Mononuclear cell (primary cell): ENCODE results near the gene TLR7. TPM values are rescaled to one million over a fixed set of nuclear protein-coding genes. Genes with fewer than 3 reads are reported as not detected.

Source experiments
- H3K27me3 ChIP-seq: 2 replicates; pipeline ENCODE4 v1.6.0; 2011; ENCODE audit warnings: low read length, control low read depth; ENCODE audit not compliant: insufficient read depth
- H3K4me1 ChIP-seq: 2 replicates; pipeline ENCODE4 v1.5.1; 2011; ENCODE audit warnings: mild to moderate bottlenecking, low read length, control low read depth; ENCODE audit not compliant: insufficient read depth
- H3K4me3 ChIP-seq: 2 replicates; pipeline ENCODE4 v1.5.1; 2011; ENCODE audit warnings: mild to moderate bottlenecking, low read length, moderate library complexity
- H3K9me3 ChIP-seq: 2 replicates; pipeline ENCODE4 v1.5.1; 2011; ENCODE audit warnings: low read depth, mild to moderate bottlenecking, control low read depth, low read length
- total RNA-seq: library from RNA; depleted of rRNA; stranded (reverse); fragments of >200 nt; gene quantifications from one replicate; pipeline ENCODE4 v1.2.3, GENCODE V29; 2012

TLR7 gene
- total RNA-seq, 1 donor, result 3.0 TPM

- peaks cover 38% of the 10 kb centered on the region for H3K4me1 ChIP-seq
- H3K9me3 ChIP-seq, result no peaks in the 10 kb centered on the region
- H3K4me3 ChIP-seq, result no peak overlapping the region
- no peaks in the 10 kb centered on the region for H3K27me3 ChIP-seq
Measured at GRCh38 chrX:12877386-12877785, 10.5 kb downstream of the TLR7 start.

- peaks cover 38% of the 10 kb centered on the region for H3K4me1 ChIP-seq
- no peaks in the 10 kb centered on the region for H3K9me3 ChIP-seq
- H3K4me3 ChIP-seq, result no peak overlapping the region
- no peaks in the 10 kb centered on the region for H3K27me3 ChIP-seq
Measured at GRCh38 chrX:12878536-12878935, 11.7 kb downstream of the TLR7 start.

DNA sequence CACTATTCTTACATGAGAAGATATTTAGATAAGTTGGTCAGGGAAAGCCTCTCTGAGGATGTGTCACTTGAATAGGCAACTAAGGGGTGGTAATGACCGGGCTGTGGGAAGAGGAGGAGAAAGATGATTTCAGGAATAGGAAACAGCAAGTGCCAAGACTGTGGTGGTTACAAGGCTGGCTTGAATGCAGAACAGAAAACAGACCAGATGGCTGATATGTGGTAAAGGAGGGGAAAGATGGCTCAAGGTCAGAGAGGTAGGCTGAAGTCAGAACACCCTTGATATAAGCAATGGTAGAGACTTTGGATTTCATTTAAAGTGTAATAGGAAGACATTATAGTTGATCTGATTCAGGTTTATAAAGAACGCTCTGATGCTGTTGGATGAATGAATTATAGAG lies 15.0 kb downstream of the TLR7 start:
- no peaks in the 10 kb centered on the region for H3K9me3 ChIP-seq
- peaks cover 26% of the 10 kb centered on the region for H3K4me1 ChIP-seq
- H3K4me3 ChIP-seq, result no peak overlapping the region
- no peaks in the 10 kb centered on the region for H3K27me3 ChIP-seq

GRCh38 chrX:12885508-12885907 lies 18.6 kb downstream of the TLR7 start:
- H3K4me1 ChIP-seq, result peaks cover 7% of the 10 kb centered on the region
- H3K4me3 ChIP-seq, result no peak overlapping the region

DNA sequence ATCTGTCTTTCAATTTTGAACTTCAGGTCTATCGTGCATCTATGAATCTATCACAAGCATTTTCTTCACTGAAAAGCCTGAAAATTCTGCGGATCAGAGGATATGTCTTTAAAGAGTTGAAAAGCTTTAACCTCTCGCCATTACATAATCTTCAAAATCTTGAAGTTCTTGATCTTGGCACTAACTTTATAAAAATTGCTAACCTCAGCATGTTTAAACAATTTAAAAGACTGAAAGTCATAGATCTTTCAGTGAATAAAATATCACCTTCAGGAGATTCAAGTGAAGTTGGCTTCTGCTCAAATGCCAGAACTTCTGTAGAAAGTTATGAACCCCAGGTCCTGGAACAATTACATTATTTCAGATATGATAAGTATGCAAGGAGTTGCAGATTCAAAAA lies 19.7 kb downstream of the TLR7 start:
- Histone ChIP-seq H3K9me3 (no peaks in the 10 kb centered on the region), H3K27me3 (no peaks in the 10 kb centered on the region), H3K4me3 (no peak overlapping the region), H3K4me1 (peaks cover 17% of the 10 kb centered on the region)

More at GRCh38 chrX:12885508-12885907, 18.6 kb downstream of the TLR7 start:
- H3K9me3 ChIP-seq, result no peaks in the 10 kb centered on the region
- H3K27me3 ChIP-seq, result no peaks in the 10 kb centered on the region

DNA sequence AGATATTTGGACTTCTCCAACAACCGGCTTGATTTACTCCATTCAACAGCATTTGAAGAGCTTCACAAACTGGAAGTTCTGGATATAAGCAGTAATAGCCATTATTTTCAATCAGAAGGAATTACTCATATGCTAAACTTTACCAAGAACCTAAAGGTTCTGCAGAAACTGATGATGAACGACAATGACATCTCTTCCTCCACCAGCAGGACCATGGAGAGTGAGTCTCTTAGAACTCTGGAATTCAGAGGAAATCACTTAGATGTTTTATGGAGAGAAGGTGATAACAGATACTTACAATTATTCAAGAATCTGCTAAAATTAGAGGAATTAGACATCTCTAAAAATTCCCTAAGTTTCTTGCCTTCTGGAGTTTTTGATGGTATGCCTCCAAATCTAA lies 20.3 kb downstream of the TLR7 start:
- Histone ChIP-seq H3K4me1 (peaks cover 23% of the 10 kb centered on the region), H3K9me3 (no peaks in the 10 kb centered on the region), H3K4me3 (no peak overlapping the region), H3K27me3 (no peaks in the 10 kb centered on the region)

DNA sequence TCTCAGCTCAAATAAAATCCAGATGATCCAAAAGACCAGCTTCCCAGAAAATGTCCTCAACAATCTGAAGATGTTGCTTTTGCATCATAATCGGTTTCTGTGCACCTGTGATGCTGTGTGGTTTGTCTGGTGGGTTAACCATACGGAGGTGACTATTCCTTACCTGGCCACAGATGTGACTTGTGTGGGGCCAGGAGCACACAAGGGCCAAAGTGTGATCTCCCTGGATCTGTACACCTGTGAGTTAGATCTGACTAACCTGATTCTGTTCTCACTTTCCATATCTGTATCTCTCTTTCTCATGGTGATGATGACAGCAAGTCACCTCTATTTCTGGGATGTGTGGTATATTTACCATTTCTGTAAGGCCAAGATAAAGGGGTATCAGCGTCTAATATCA lies 20.9 kb downstream of the TLR7 start:
- no peaks in the 10 kb centered on the region for H3K27me3 ChIP-seq

DNA sequence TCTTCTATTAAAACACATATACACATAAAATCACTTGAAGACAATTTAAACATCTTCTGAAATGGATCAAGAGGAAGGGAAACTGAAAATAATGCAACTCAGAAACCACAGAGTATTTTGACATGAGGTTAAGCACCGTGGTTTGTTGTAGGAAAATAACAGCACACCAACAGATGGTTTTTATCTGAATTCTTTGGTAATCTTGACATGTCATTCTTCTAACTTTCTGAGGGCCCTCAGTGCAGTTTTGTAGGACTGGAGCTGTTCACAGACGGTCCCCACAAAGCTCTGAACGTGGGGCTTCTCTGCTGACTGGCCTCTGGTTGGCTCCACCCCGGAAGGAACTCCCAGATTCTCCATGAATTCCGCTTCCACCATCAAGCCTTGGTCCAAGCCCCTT lies 23.6 kb downstream of the TLR7 start:
- Histone ChIP-seq H3K4me1 (peaks cover 43% of the 10 kb centered on the region), H3K9me3 (no peaks in the 10 kb centered on the region), H3K27me3 (no peaks in the 10 kb centered on the region), H3K4me3 (no peak overlapping the region)

More for the DNA sequence above, 20.9 kb downstream of the TLR7 start:
- no peaks in the 10 kb centered on the region for H3K9me3 ChIP-seq
- no peak overlapping the region for H3K4me3 ChIP-seq
- H3K4me1 ChIP-seq, result peaks cover 29% of the 10 kb centered on the region

DNA sequence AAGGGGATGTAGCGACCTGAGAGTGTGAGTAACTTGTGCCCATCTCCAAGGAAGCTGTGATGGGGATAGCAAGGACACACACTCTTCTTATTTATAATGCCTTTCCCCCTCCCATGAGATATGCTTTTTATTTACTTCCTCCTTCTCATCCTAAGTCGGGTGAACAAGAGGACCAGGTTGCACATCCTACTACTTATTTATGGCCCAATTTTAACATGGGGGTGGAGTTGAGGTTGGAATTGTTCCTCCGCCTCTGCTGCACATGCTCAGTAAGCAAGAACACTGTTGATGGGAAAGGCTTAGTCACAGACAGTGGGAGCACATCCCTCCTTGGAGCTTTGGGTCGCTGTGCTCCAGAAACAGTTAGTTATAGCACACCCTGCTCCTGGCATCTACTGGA lies 24.3 kb downstream of the TLR7 start:
- Histone ChIP-seq H3K27me3 (no peaks in the 10 kb centered on the region), H3K4me3 (no peak overlapping the region), H3K9me3 (no peaks in the 10 kb centered on the region), H3K4me1 (peaks cover 48% of the 10 kb centered on the region)

DNA sequence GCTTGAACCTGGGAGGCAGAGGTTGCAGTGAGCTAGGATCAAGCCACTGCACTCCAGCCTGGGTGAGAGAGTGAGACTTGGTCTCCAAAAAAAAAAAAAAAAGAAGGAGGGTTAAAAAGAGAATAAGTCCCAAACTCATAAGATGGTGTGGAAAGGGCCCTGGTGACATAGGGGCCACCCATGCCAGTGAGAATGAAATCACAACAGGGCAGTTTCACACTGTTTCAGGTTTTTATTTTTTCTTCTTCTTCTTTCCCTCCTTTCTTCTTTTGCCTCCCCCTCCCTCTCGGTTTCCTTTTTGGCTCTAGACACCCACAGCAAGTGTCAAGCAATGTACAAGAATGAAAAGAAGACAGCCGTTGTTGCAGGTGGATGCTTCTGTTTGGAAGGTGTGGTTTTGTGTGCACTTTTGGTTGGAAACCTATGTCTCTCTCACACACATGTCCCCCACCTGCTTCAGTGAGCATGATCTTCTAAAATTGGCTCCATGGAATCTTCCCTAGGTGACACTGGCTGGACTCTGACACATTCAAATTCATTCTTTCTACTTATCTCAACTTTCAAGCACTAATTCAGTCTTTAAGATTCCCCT lies 25.1 kb downstream of the TLR7 start:
- H3K4me1 ChIP-seq, result peaks cover 54% of the 10 kb centered on the region
- no peak overlapping the region for H3K4me3 ChIP-seq
- no peaks in the 10 kb centered on the region for H3K9me3 ChIP-seq

DNA sequence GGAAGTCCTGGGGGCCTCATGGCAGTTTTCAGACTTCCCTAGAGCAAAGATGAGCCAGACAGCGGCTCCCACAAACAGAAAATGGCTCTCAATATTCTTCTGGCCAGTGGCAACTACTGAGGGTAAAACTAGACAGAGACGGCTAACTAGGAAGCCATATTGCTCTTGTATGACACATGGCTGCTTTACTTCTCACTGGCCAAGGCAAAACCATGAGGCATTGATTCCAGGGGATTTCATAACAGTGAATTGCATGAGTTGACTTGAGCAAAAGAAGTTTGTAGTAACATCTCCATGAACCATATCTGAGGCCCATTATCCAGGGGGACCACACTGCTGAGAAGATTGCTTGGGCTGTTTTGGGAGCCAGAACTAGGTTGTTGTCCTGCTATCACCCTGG lies 25.8 kb downstream of the TLR7 start:
- no peaks in the 10 kb centered on the region for H3K9me3 ChIP-seq
- no peak overlapping the region for H3K4me3 ChIP-seq
- peaks cover 61% of the 10 kb centered on the region for H3K4me1 ChIP-seq
- H3K27me3 ChIP-seq, result no peaks in the 10 kb centered on the region

More for the DNA sequence above, 25.1 kb downstream of the TLR7 start:
- H3K27me3 ChIP-seq, result no peaks in the 10 kb centered on the region

- H3K4me1 ChIP-seq, result peaks cover 67% of the 10 kb centered on the region
- H3K4me3 ChIP-seq, result no peak overlapping the region
- H3K9me3 ChIP-seq, result no peaks in the 10 kb centered on the region
- no peaks in the 10 kb centered on the region for H3K27me3 ChIP-seq
Measured at GRCh38 chrX:12894074-12895030, 27.5 kb downstream of the TLR7 start.

DNA sequence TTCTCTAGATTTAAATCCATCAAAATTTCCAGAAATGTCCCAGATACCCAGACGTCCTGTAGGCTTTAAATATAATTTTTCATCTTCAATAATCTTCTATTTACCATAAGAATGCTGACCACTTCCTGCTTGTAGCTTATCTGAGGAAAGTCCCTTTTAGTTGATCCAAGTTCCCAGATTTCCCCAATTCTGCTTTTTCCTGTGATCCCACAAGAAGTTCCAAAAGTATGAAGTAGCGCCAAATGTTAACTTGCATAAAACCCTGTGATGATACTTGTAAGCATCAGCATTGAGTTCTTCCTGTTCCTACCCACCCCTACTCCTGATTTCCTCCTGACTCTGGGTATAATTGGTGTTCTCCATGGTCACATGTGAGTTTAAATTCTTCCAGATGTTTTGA lies 29.0 kb downstream of the TLR7 start:
- Histone ChIP-seq H3K27me3 (no peaks in the 10 kb centered on the region), H3K4me3 (no peak overlapping the region), H3K9me3 (no peaks in the 10 kb centered on the region), H3K4me1 (peaks cover 57% of the 10 kb centered on the region)

DNA sequence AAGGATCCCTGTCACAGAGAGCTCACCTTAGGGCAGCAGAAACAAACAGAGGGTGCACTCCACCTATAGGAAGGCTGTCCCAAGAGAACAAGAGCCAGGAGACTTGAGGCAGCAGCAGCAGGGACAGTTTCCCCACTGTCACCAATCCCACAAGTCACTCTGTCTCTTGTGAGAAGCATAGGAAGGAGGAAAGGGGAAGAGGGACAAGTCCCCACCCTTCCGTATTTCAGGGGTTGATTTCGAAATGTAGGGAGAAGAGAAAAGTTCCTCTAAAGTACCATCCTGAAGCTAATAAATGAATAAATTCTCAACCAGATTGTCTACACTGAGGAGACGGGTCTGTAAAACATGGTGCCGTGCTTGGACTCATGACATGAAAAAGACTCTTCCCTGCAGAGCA lies 30.1 kb downstream of the TLR7 start:
- no peak overlapping the region for H3K4me3 ChIP-seq
- peaks cover 56% of the 10 kb centered on the region for H3K4me1 ChIP-seq
- no peaks in the 10 kb centered on the region for H3K9me3 ChIP-seq
- H3K27me3 ChIP-seq, result no peaks in the 10 kb centered on the region

DNA sequence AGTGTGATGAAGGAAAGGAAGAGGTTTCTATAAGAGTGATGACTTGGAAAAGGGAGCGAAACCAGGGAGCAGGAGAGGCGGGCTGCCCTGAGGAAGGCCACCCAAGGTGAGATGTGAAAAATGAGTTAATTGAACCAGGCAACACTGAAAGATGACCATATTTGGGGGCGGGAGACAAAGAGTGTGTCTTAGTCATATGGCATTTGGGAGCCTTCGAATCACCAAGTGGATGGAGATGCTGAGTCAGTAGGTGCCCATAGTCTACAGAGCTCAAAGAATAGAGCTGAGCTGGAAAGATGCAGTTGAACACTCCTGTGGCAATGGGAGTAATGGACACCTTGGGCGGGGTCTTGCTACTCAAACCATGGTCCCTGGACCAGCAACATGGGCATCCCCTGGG lies 31.2 kb downstream of the TLR7 start:
- Histone ChIP-seq H3K4me3 (no peak overlapping the region), H3K4me1 (peaks cover 46% of the 10 kb centered on the region), H3K9me3 (no peaks in the 10 kb centered on the region), H3K27me3 (no peaks in the 10 kb centered on the region)
